OCI-LY1 (cell line): ENCODE data around the gene LYZL2.

ENCODE experiments used
- EZH2 ChIP-seq: fragments of 200-600 bp; sonication (generic), shearing (Covaris generic); IDR thresholded peaks from 2 replicates; pipeline ENCODE4 v1.8.0; 2017; ENCODE audit warnings: borderline replicate concordance, mixed run types, mild to moderate bottlenecking, antibody characterized with exemption, low read length, moderate library complexity, mixed read lengths
- TF ChIP-seq, protein P1 (sequence below): fragments of 200-600 bp; sonication (generic), shearing (Covaris generic); IDR thresholded peaks from 2 replicates; pipeline ENCODE4 v1.5.1; 2017; ENCODE audit warnings: mild to moderate bottlenecking, antibody characterized with exemption, low read length, moderate library complexity, mixed read lengths

DNA sequence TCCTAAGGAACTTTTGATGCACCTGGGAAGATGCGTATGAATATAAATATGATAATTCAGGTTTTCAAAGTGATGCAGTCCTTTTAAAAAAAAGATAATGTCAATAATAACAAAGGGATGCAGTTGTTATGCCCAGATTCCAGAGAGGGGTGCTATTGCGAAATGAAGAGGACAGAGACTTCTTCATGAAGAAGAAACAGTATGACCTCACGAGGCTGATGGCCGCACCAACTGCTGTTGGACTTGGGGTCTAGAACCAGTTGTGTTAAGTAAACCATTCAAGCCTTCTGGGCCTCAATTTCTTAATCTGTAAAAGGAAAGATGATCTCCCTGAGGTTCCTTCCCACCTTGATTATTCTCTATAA is 55.1 kb downstream of the LYZL2 start:
- TF ChIP-seq EZH2 = no peak
- TF ChIP-seq, protein P1, sequence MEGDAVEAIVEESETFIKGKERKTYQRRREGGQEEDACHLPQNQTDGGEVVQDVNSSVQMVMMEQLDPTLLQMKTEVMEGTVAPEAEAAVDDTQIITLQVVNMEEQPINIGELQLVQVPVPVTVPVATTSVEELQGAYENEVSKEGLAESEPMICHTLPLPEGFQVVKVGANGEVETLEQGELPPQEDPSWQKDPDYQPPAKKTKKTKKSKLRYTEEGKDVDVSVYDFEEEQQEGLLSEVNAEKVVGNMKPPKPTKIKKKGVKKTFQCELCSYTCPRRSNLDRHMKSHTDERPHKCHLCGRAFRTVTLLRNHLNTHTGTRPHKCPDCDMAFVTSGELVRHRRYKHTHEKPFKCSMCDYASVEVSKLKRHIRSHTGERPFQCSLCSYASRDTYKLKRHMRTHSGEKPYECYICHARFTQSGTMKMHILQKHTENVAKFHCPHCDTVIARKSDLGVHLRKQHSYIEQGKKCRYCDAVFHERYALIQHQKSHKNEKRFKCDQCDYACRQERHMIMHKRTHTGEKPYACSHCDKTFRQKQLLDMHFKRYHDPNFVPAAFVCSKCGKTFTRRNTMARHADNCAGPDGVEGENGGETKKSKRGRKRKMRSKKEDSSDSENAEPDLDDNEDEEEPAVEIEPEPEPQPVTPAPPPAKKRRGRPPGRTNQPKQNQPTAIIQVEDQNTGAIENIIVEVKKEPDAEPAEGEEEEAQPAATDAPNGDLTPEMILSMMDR = no peak
